ES-I3 (cell line): ENCODE results near the gene SRCAP.

Source experiments
- H3K36me3 ChIP-seq: 2 replicates; pipeline ENCODE4 v1.6.1; 2013; ENCODE audit warnings: mild to moderate bottlenecking, low read length, control low read depth, moderate library complexity; ENCODE audit not compliant: insufficient read depth
- H3K4me1 ChIP-seq: 2 replicates; pipeline ENCODE4 v1.6.1; 2013; ENCODE audit warnings: mild to moderate bottlenecking, control low read depth, low read length; ENCODE audit not compliant: insufficient read depth
- H3K9ac ChIP-seq: 2 replicates; pipeline ENCODE4 v1.6.1; 2013; ENCODE audit warnings: low read depth, mild to moderate bottlenecking, low read length, moderate library complexity
- H3K9me3 ChIP-seq: 2 replicates; pipeline ENCODE4 v1.6.1; 2013; ENCODE audit warnings: mild to moderate bottlenecking, low read length, moderate library complexity; ENCODE audit not compliant: control insufficient read depth, insufficient read depth

The SRCAP gene

DNA sequence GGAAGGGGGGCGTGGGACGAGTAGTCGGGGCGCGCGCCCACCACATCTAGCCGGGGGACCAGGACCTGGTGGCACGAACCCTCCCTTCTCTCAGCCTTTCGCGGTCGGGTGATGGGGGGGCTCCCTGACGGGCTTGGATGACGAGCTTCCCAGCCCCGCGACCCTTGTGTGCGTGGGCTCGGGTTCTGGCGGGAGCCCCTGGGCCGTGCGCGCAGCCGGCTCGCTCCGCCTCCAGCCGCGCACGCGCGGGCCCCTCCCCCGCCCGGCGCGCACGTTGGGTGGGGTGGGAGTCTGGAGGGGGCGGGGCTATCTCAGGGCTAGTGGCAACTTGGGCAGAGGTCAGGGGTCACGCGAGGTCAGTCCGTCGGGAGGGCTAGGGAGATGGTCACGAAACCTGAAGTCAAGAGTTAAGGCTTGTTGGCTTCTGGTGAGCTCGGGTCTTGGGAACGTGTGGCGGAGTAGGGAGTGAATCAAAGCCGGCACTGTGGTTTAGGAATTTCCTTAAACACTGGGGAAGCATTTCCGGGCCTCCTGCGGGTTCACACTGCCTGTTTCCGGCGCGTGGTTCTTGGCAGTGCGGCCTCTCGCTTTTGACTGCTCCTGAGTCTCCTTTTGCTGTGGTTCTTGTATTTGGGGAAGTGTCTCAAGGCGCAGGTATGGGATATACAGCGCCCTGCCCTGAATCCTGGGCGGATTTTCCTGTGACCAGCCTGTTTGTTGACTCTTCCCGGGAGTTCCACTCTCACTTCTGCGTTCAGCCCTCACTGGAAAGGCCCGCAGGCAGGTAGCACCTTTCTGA lies at the start of gene SRCAP:
SRCAP (plus strand) TSS at position 356 of the 799 bp plus-strand sequence. CDS start 1,654 bp downstream, outside the sequence.
- no peaks in the 10 kb centered on the region for H3K9me3 ChIP-seq
- peaks cover 4% of the 10 kb centered on the region for H3K36me3 ChIP-seq
- no peaks in the 10 kb centered on the region for H3K4me1 ChIP-seq
- peak within 1 kb of the TSS; percentile 94 for H3K9ac ChIP-seq

DNA sequence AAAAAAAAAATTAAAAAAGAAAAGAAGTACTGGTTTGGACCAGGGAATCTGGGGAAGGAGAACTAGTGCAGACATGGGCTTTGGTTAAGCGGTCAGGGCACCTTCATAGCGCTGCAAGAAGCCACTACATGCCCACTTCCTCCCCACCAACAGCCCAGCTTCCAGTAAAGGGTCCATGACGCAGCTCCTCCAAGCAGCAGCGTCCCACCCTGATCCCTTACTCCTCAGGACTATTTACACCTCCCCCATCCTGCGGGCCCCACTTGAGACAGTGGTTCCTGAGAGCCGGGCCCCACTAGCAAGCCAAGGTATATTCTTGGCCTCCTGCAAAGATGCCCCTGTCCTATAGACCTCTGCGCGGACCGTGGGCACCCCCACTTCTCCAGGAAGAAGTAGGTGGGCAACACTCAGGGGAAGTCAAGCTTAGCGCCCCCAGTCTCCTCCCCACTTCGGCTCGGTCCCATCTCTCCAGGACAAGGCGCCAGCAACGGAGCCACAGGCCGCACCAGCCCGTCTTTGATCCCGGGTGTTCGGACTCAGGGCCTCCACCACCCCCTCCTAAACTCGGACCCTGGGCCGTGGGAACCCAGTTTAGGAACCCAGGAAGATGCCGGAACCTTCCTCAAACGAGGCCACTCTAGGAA lies 49.1 kb upstream of the SRCAP start:
- H3K9ac ChIP-seq: peak overlapping the region; percentile 80
- H3K9me3 ChIP-seq: no peaks in the 10 kb centered on the region
- no peaks in the 10 kb centered on the region for H3K36me3 ChIP-seq
- no peaks in the 10 kb centered on the region for H3K4me1 ChIP-seq

DNA sequence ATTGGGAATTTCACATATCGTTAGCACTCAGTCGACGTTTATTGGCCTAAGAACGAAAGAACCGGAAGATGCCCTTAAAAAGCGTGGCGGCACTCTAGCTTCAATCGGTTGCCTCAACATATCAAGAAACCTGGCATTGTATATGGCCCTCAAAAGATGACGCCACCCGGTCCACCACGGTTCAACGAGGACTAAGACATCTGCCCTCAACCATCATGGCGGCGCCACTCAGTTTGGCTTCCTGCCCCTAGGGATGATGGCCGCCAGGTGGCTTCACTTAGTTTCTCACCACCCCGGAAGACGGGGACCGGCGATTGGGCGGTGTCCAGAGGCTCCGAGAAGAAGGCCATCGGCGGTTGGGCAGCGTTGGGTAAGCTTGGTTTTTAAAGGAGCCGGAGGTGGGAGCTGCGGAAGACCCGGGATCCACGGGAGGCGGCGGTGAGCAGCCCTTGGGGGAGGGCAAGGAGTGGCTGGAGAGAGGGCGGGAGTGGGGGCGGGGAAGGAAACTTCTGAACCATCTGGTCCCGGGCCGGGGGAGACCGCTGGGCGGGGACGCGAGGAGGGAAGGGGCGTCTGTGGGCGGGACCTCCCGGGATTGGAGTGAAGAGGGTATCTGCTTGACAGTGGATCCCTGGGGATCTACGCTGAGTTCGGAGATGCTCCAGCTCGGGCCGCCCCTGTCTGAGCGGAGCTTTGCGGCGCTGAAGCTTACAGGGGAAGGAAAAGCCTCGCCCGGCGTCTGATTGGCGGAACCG lies 48.4 kb upstream of the SRCAP start, which contains the start of gene PRR14:
PRR14 (plus strand) TSS at position 592 of the 755 bp plus-strand sequence. CDS start 686 bp downstream, outside the sequence.
- Histone ChIP-seq H3K4me1 (no peaks in the 10 kb centered on the region), H3K9me3 (no peaks in the 10 kb centered on the region), H3K9ac (peak within 1 kb of the TSS; percentile 88), H3K36me3 (no peaks in the 10 kb centered on the region)

DNA sequence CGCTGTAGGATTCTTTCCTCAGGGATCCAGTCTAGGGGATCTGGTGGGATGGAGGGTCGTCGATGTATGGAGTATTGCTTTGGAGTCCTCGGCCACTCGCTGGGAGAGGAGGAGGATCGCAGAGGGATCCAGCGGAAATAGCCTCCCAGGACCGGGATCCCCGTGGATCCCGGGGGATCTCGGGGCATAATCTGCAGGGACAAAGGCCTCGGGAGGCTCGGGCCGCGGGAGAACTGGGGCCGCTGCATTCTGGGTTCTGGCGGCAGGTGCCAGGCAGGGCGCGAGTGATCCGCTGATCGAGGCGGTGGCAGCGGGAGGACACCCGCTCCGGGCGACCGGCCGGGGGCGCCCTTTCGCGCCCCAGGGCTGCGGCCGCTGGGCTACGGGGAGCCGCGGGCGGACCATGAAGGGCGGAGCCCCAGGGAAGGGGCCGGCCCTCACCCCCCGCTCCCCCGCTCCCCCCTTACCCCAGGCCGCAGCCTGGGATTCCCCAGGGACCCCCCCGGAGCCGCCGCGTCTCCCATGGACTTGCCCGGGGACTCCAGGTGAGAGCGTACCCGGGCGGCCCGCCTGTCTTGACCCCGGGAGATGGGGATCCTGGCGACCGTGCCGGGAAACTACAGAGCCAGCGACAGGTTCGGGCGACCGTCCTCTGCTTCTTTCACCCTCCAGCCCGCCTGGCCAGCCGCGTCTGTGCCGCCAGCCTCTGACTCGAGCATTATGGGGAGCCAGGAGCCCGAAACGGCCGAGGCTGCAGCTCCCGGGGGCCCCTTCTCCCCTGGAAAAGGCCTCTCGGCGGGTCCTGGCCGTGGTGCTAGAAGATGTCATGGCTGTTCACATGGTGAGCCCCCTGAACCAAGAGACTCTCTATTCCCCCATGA lies 47.6 kb upstream of the SRCAP start:
- Histone ChIP-seq H3K4me1 (no peaks in the 10 kb centered on the region), H3K9me3 (no peaks in the 10 kb centered on the region), H3K9ac (peak overlapping the region; percentile 88), H3K36me3 (no peaks in the 10 kb centered on the region)

DNA sequence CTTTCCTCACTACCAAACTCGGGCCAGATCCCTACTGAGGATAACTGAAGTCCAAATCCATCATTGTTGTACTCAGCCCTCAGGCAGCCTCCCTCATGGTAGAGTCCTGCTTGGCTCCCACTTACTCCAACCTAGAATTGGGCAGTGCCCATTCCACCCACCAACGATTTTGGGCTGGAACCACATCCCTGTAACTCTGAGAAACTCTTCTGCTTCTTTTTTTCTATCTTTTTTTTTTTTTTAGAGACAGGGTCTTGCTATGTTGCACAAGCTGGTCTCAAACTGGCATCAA lies 47.0 kb upstream of the SRCAP start:
- Histone ChIP-seq H3K9ac (peak overlapping the region; percentile 66; the same call in 1 of the 2 replicates), H3K36me3 (no peaks in the 10 kb centered on the region), H3K9me3 (no peaks in the 10 kb centered on the region), H3K4me1 (no peaks in the 10 kb centered on the region)

DNA sequence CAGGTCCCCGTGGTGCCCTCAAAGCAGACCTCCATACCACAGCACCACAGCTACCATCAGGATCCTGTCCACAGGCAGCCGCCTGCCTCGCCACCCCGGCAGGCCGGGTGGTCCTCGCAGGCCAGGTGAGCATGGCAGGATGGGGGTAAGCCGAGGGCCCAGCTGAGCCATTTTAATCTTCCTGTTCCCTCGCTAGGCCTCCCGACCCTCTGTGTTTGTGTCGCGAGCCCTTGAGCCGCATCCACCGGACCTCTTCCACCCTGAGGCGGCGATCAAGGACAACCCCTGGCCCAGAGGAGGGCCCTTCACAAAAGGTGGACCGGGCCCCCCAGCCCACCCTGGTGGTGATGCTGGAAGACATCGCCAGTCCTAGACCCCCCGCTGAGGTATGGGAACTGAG lies 46.3 kb upstream of the SRCAP start:
- Histone ChIP-seq H3K9me3 (no peaks in the 10 kb centered on the region), H3K9ac (no peak overlapping the region), H3K36me3 (no peaks in the 10 kb centered on the region), H3K4me1 (no peaks in the 10 kb centered on the region; the same call in 1 of the 2 replicates)

DNA sequence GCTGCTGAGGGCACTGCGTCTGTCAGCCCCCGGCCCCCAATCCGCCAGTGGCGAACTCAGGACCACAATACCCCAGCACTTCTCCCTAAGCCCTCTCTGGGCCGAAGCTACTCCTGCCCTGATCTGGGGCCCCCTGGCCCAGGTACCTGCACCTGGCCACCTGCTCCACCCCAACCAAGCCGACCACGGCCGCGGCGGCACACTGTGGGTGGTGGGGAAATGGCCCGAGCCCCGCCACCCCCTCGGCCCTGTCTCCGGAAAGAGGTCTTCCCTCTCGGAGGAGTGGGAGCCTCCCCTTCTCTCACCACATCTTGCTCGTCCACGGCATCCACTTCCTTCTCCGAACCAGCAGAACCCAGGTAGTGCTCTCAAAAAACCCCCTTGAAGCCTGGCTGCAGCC lies 44.1 kb upstream of the SRCAP start:
- Histone ChIP-seq H3K9ac (no peak overlapping the region), H3K9me3 (no peaks in the 10 kb centered on the region), H3K4me1 (no peaks in the 10 kb centered on the region; the same call in none of the 2 replicates), H3K36me3 (no peaks in the 10 kb centered on the region)

DNA sequence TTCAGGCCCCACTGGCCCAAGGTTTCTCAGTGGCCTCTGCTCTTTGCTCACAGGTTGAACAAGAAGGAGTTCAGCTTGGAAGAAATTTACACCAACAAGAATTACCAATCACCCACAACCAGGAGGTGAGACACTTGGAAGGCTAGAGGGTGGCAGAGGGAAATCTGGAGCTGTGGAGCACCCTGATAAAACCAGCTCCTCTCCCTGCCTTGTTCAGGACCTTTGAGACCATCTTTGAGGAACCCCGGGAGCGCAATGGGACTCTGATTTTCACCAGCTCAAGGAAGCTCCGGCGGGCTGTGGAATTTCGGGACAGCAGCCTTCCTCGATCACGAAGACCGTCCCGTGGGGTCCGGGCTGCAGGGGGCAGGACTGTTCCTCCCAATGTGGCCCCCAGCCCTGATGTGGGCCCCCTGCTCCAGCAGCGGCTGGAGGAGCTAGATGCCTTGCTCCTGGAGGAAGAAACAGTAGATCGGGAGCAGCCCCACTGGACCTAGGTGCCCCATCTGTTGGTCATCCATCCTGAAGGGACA lies 43.1 kb upstream of the SRCAP start:
- H3K9ac ChIP-seq: no peak overlapping the region
- H3K9me3 ChIP-seq: no peaks in the 10 kb centered on the region
- no peaks in the 10 kb centered on the region for H3K36me3 ChIP-seq
- no peaks in the 10 kb centered on the region; the same call in none of the 2 replicates for H3K4me1 ChIP-seq

DNA sequence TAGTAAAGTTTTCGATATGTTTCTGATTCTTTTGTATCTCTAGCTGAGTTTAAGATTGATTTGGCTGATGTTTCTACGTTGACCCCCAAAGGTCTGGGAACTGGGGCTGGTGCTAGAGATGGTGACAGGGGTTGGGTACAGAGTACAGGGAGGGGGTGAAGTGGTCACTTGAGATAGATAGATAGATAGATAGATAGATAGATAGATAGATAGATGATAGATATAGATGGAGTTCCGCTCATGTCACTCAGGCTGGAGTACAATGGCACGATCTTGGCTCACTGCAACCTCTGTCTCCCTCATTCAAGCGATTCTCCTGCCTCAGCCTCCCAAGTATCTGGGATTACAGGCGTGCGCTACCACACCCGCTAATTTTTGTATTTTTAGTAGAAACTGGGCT lies 42.6 kb upstream of the SRCAP start:
- no peaks in the 10 kb centered on the region for H3K36me3 ChIP-seq

DNA sequence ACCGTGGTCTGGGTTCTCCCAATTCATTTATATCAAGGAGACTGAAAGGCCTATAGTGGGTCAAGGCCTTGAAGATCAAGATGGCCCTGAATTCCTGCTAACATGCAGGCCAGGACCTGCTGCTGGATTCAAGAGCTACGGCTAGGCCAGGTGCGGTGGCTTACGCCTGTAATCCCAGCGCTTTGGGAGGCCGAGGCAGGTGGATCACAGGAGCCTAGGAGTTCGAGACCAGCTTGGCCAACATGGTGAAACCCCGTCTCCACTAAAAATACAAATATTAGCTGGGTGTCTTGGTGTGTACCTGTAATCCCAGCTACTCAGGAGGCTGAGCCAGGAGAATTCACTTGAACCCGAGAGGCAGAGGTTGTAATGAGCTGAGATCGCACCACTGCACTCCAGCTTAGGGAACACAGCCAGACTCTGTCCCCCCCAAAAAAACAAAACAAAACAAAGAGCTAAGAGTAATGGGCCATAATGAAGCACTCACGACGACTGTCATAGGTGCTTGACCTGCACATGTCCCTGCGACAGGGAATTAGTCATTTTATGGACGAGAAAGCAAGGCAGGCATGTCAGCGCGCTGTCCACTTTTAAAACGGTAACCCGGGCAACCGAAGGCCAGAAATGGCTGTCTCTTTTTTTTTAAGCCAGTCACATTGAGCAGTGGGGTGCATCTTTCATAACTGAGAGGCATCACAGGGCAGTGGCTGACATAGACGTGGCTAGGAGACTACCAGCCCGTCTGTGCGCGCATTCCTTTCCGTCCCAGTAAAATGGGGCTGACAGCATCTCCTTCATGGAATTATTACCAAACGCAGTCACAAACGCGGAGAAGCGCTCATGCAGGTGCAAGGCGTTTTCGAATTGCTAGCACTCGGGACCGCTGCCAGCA lies 41.8 kb upstream of the SRCAP start:
- Histone ChIP-seq H3K36me3 (no peaks in the 10 kb centered on the region; the same call in 1 of the 2 replicates), H3K9ac (peak overlapping the region; percentile 65), H3K9me3 (no peaks in the 10 kb centered on the region), H3K4me1 (no peaks in the 10 kb centered on the region; the same call in none of the 2 replicates)

More for the DNA sequence above, 42.6 kb upstream of the SRCAP start:
- Histone ChIP-seq H3K9ac (no peak overlapping the region), H3K9me3 (no peaks in the 10 kb centered on the region), H3K4me1 (no peaks in the 10 kb centered on the region; the same call in none of the 2 replicates)

DNA sequence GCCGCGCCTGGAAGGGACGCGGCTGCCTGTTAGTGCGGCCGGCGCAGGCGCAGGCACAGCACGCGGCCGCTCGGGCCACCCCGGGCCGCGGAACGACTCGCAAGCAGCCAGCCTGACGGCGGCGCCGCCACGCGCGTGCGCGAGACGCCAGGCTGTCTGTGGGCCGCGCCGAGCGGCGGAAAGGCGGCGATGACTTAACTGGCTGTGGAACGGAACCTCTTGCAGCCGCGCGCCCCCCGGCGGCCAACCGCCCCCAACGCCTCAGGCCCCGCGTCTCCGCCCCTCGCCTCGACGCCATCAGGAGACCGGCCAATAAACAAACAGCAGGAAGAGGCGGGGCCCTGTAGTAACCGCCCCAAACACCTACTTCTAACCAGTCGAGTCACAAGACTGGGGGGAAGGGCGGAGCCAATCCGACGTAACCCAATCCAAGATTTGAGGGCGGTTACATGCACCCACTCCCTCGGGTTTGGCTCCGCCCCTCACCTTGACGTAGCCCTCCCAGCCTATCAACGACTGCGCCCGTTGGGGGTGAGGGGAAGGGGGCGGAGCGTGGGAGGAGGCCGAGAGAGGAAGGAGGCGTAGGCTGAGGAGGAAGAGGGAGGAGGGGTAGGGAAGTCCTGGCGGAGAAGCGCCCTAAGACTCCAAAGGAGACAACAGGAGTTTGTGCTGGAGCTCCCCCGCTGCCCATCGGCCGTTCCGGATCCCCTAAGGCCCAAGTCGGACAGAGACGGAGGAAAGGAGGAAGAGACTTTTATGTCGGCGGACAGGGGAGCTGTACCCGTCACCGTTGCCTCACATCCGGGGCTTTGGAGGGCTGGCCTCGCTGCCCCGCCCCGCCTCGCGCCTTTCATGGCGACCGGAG lies 40.9 kb upstream of the SRCAP start, which contains the start of gene FBRS:
FBRS (plus strand) TSS at position 566 of the 865 bp plus-strand sequence. CDS start 1,088 bp downstream, outside the sequence.
- Histone ChIP-seq H3K9ac (peak within 1 kb of the TSS; percentile 91), H3K4me1 (no peaks in the 10 kb centered on the region; the same call in none of the 2 replicates), H3K9me3 (no peaks in the 10 kb centered on the region), H3K36me3 (peaks cover 2% of the 10 kb centered on the region; the same call in 1 of the 2 replicates)
